Osteocyte (in vitro differentiated cells): Measurements from ENCODE around the gene ACOT7. TPM values are rescaled to one million over a fixed set of nuclear protein-coding genes. Genes with fewer than 3 reads are reported as not detected.

Experiments used
- DNase-seq: peaks from one replicate; pipeline ENCODE4 v3.0.0; 2021; ENCODE audit warnings: mixed read lengths; ENCODE audit not compliant: unreplicated experiment; ENCODE audit errors: extremely low spot score
- H3K27ac Mint-ChIP-seq: one replicate; pipeline ENCODE4 v1.8.0; 2021; ENCODE audit warnings: mild to moderate bottlenecking, mixed read lengths; ENCODE audit not compliant: unreplicated experiment
- H3K27me3 Mint-ChIP-seq: one replicate; pipeline ENCODE4 v1.8.0; 2021; ENCODE audit warnings: mixed read lengths; ENCODE audit not compliant: unreplicated experiment
- H3K36me3 Mint-ChIP-seq: one replicate; pipeline ENCODE4 v1.8.0; 2021; ENCODE audit warnings: mixed read lengths; ENCODE audit not compliant: unreplicated experiment
- H3K4me1 Mint-ChIP-seq: one replicate; pipeline ENCODE4 v1.8.0; 2021; ENCODE audit warnings: mixed read lengths; ENCODE audit not compliant: unreplicated experiment
- H3K4me3 Mint-ChIP-seq: one replicate; pipeline ENCODE4 v1.8.0; 2021; ENCODE audit warnings: mild to moderate bottlenecking, moderate library complexity, mixed read lengths; ENCODE audit not compliant: unreplicated experiment
- H3K9me3 Mint-ChIP-seq: one replicate; pipeline ENCODE4 v1.8.0; 2021; ENCODE audit warnings: mixed read lengths; ENCODE audit not compliant: unreplicated experiment
- total RNA-seq: library from RNA; stranded (reverse); gene quantifications from 2 replicates; pipeline ENCODE4 v1.2.1, GENCODE V29; 2021
- TF ChIP-seq, protein P1 (sequence below): fragments of 200-600 bp; sonication (generic); IDR thresholded peaks from 2 replicates; pipeline ENCODE4 v1.5.0; 2021; ENCODE audit warnings: antibody characterized with exemption, mild to moderate bottlenecking, moderate library complexity

The ACOT7 gene
- total RNA-seq, 1 donor from 2014 or later: 21.8 TPM

DNA sequence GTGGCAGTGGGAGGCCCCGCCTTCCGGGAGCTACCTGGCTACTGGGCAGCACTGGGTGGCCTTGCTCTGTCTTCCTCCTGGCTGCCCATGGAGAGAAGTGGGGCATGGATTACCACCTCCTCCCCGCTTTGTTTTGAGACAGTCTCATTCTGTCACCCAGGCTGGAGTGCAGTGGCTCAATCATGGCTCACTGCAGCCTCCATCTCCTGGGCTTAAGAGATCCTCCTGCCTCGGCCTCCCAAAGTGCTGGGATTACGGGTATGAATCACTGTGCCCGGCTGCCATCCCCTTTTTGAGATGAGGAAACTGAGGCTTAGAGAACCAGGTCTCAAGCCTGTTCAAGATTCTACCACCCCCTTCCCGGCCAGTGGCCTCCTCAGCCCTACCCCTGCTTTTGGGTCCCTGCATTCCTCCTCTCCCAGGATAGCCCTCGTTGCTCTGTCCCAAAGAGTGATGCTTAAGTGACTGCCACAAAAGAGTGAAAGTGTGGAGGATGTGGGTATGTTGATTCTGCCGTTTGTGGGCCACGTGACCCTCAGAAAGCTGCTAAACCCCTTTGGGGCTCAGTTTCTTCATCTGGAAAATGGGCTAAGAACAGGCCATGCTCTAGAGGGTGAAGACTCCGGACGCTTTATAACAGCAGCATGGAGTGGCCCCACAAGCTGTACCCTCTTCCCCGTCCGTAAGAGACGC, 141.7 kb downstream of the ACOT7 start:
- no peak for DNase-seq
- peaks cover 4% of the 10 kb centered on the region for H3K4me1 Mint-ChIP-seq
- TF ChIP-seq, protein P1, sequence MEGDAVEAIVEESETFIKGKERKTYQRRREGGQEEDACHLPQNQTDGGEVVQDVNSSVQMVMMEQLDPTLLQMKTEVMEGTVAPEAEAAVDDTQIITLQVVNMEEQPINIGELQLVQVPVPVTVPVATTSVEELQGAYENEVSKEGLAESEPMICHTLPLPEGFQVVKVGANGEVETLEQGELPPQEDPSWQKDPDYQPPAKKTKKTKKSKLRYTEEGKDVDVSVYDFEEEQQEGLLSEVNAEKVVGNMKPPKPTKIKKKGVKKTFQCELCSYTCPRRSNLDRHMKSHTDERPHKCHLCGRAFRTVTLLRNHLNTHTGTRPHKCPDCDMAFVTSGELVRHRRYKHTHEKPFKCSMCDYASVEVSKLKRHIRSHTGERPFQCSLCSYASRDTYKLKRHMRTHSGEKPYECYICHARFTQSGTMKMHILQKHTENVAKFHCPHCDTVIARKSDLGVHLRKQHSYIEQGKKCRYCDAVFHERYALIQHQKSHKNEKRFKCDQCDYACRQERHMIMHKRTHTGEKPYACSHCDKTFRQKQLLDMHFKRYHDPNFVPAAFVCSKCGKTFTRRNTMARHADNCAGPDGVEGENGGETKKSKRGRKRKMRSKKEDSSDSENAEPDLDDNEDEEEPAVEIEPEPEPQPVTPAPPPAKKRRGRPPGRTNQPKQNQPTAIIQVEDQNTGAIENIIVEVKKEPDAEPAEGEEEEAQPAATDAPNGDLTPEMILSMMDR: no peak
- H3K27ac Mint-ChIP-seq: no peak overlapping the region
- peaks cover 22% of the 10 kb centered on the region for H3K27me3 Mint-ChIP-seq
- H3K36me3 Mint-ChIP-seq: no peaks in the 10 kb centered on the region
- no peak overlapping the region for H3K4me3 Mint-ChIP-seq
- no peaks in the 10 kb centered on the region for H3K9me3 Mint-ChIP-seq

DNA sequence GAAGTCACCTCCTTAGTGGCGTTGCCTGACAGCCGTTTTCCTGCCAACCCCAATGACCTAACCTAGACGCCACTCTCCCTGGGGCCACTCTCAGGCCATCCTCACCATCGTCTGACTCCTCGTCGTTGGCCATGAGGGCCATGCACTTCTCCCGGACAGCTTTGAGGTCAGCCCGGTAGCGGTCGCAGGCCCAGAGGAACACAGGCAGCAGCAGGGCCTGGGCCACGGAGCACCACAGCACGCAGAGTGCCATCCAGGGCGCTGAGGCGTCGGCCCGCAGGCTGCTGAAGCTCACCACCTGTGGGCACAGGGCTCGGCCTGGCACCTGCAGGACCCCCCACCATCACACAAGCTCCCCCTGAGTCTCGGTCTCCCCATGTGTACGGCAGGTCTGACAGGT, 142.3 kb downstream of the ACOT7 start:
- H3K9me3 Mint-ChIP-seq: no peaks in the 10 kb centered on the region
- H3K27me3 Mint-ChIP-seq: peaks cover 26% of the 10 kb centered on the region
- DNase-seq: no peak
- no peaks in the 10 kb centered on the region for H3K36me3 Mint-ChIP-seq
- H3K4me3 Mint-ChIP-seq: no peak overlapping the region
- H3K4me1 Mint-ChIP-seq: peaks cover 9% of the 10 kb centered on the region
- H3K27ac Mint-ChIP-seq: no peak overlapping the region
- TF ChIP-seq, protein P1: no peak

- peaks cover 11% of the 10 kb centered on the region for H3K4me1 Mint-ChIP-seq
- no peak overlapping the region for H3K27ac Mint-ChIP-seq
- H3K4me3 Mint-ChIP-seq: no peak overlapping the region
- TF ChIP-seq, protein P1: no peak
- peaks cover 26% of the 10 kb centered on the region for H3K27me3 Mint-ChIP-seq
- DNase-seq: no peak
- no peaks in the 10 kb centered on the region for H3K36me3 Mint-ChIP-seq
- no peaks in the 10 kb centered on the region for H3K9me3 Mint-ChIP-seq
Measured at GRCh38 chr1:6249739-6250689, 143.6 kb downstream of the ACOT7 start.

- DNase-seq: no peak
- Mint-ChIP-seq H3K27me3 (peaks cover 31% of the 10 kb centered on the region), H3K4me1 (peaks cover 11% of the 10 kb centered on the region), H3K27ac (no peak overlapping the region), H3K9me3 (no peaks in the 10 kb centered on the region), H3K36me3 (no peaks in the 10 kb centered on the region), H3K4me3 (no peak overlapping the region)
- TF ChIP-seq, protein P1: no peak
Measured at GRCh38 chr1:6248932-6249738, 144.4 kb downstream of the ACOT7 start.
